Hepatocyte (in vitro differentiated cells): ENCODE results near the gene TPX2. TPM values are rescaled to one million over a fixed set of nuclear protein-coding genes. Genes with fewer than 3 reads are reported as not detected.

ENCODE experiments used
- DNase-seq: peaks from one replicate; pipeline ENCODE4 v3.0.0-alpha.2; 2016; ENCODE audit warnings: low spot score
- H2AFZ ChIP-seq: fragments of 200-600 bp; sonication (generic); 2 replicates; pipeline ENCODE4 v1.6.0; 2016; ENCODE audit warnings: antibody characterized with exemption, mild to moderate bottlenecking
- H3K27ac ChIP-seq: fragments of 200-600 bp; sonication (generic); 2 replicates; pipeline ENCODE4 v1.5.1; 2016; ENCODE audit warnings: mild to moderate bottlenecking
- H3K27me3 ChIP-seq: fragments of 200-600 bp; sonication (generic); 2 replicates; pipeline ENCODE4 v1.6.1; 2016
- H3K36me3 ChIP-seq: fragments of 200-600 bp; sonication (generic); replicated peaks from 2 replicates; pipeline ENCODE4 v1.5.1; 2016; ENCODE audit warnings: low read depth; ENCODE audit not compliant: insufficient read depth
- H3K4me1 ChIP-seq: fragments of 200-600 bp; sonication (generic); 2 replicates; pipeline ENCODE4 v1.5.1; 2016; ENCODE audit warnings: mild to moderate bottlenecking, moderate library complexity; ENCODE audit not compliant: insufficient read depth
- H3K4me2 ChIP-seq: fragments of 200-600 bp; sonication (generic); 2 replicates; pipeline ENCODE4 v1.6.0; 2016
- H3K4me3 ChIP-seq: fragments of 200-600 bp; sonication (generic); 2 replicates; pipeline ENCODE4 v1.5.1; 2016; ENCODE audit warnings: mild to moderate bottlenecking
- H3K79me2 ChIP-seq: fragments of 200-600 bp; sonication (generic); 2 replicates; pipeline ENCODE4 v1.6.0; 2017; ENCODE audit warnings: mild to moderate bottlenecking
- H3K9me2 ChIP-seq: fragments of 200-600 bp; sonication (generic); replicated peaks from 2 replicates; pipeline ENCODE4 v1.6.0; 2017; ENCODE audit warnings: mild to moderate bottlenecking; ENCODE audit not compliant: insufficient read depth
- H3K9me3 ChIP-seq: fragments of 200-600 bp; sonication (generic); 2 replicates; pipeline ENCODE4 v1.5.1; 2016; ENCODE audit warnings: low read depth, mild to moderate bottlenecking
- H4K20me1 ChIP-seq: fragments of 200-600 bp; sonication (generic); 2 replicates; pipeline ENCODE4 v1.6.0; 2016; ENCODE audit warnings: mild to moderate bottlenecking; ENCODE audit not compliant: insufficient read depth, poor library complexity, severe bottlenecking
- EZH2 ChIP-seq: fragments of 200-600 bp; sonication (generic); IDR thresholded peaks from 2 replicates; pipeline ENCODE4 v1.6.1; 2016; ENCODE audit warnings: antibody characterized with exemption, mild to moderate bottlenecking, borderline replicate concordance
- EZH2phosphoT487 ChIP-seq: fragments of 200-600 bp; sonication (generic); IDR thresholded peaks from one replicate; pipeline ENCODE4 v1.6.1; 2018; ENCODE audit warnings: antibody characterized with exemption, mild to moderate bottlenecking, low read depth, moderate library complexity; ENCODE audit not compliant: unreplicated experiment, severe bottlenecking
- WGBS: methylation state at CpG from one replicate; pipeline ENCODE4 v1.1.6; 2016; ENCODE audit warnings: low lambda C conversion rate; ENCODE audit errors: missing lambda C conversion rate; 5-methylcytosine and 5-hydroxymethylcytosine counted together
- polyA plus RNA-seq: library from polyadenylated mRNA; unstranded; fragments of >200 nt; fragmentation: Nextera tagmentation; extraction: Ambion mirVana; gene quantifications from 2 replicates; pipeline ENCODE4 v1.2.1, GENCODE V29; 2016
- total RNA-seq: library from RNA; depleted of rRNA; stranded (reverse); fragments of >200 nt; gene quantifications from 2 replicates; pipeline ENCODE4 v1.2.3, GENCODE V29; 2014
- TF ChIP-seq, protein P1 (sequence below): fragments of 200-600 bp; sonication (generic); IDR thresholded peaks from 2 replicates; pipeline ENCODE4 v1.5.1; 2016; ENCODE audit warnings: antibody characterized with exemption, mild to moderate bottlenecking; ENCODE audit not compliant: poor library complexity

TPX2 gene
- total and polyA plus RNA-seq, 2 experiments from 2014 or later: 16.3 to 23.9 TPM

DNA sequence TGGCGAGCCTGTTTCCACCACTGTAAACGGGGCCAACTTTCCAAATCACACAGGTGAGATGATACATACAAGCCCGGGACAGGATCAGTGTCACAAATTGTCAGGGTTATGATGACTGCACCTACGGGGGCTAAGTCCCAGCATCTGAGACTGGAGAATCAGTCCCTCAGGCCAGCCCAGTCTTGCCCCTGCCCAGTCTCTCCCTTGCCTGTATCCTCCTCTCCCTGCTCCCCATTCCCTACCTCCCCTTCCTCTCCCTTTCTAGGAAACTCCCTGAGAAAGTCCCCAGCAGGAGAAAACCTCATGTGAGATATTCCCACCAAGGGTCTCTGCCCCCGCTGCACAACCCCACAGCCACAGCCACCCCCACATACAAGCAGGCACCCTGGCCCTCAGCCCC, 104.8 kb downstream of the TPX2 start:
- TF ChIP-seq, protein P1, sequence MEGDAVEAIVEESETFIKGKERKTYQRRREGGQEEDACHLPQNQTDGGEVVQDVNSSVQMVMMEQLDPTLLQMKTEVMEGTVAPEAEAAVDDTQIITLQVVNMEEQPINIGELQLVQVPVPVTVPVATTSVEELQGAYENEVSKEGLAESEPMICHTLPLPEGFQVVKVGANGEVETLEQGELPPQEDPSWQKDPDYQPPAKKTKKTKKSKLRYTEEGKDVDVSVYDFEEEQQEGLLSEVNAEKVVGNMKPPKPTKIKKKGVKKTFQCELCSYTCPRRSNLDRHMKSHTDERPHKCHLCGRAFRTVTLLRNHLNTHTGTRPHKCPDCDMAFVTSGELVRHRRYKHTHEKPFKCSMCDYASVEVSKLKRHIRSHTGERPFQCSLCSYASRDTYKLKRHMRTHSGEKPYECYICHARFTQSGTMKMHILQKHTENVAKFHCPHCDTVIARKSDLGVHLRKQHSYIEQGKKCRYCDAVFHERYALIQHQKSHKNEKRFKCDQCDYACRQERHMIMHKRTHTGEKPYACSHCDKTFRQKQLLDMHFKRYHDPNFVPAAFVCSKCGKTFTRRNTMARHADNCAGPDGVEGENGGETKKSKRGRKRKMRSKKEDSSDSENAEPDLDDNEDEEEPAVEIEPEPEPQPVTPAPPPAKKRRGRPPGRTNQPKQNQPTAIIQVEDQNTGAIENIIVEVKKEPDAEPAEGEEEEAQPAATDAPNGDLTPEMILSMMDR: no peak
- no peak for TF ChIP-seq EZH2phosphoT487
- TF ChIP-seq EZH2: no peak
- H3K9me2 ChIP-seq: no peaks in the 10 kb centered on the region
- no peak overlapping the region for H3K4me3 ChIP-seq
- no peaks in the 10 kb centered on the region for H4K20me1 ChIP-seq
- 95% methylated on average over 5 of the region's 5 CpGs for WGBS
- H3K9me3 ChIP-seq: no peaks in the 10 kb centered on the region
- H3K4me2 ChIP-seq: no peak overlapping the region
- no peaks in the 10 kb centered on the region for H3K36me3 ChIP-seq
- no peak overlapping the region for H3K27ac ChIP-seq
- H3K79me2 ChIP-seq: no peaks in the 10 kb centered on the region
- H2AFZ ChIP-seq: no peak overlapping the region
- no peak for DNase-seq
- peaks cover 34% of the 10 kb centered on the region for H3K4me1 ChIP-seq
- H3K27me3 ChIP-seq: peaks cover 15% of the 10 kb centered on the region

DNA sequence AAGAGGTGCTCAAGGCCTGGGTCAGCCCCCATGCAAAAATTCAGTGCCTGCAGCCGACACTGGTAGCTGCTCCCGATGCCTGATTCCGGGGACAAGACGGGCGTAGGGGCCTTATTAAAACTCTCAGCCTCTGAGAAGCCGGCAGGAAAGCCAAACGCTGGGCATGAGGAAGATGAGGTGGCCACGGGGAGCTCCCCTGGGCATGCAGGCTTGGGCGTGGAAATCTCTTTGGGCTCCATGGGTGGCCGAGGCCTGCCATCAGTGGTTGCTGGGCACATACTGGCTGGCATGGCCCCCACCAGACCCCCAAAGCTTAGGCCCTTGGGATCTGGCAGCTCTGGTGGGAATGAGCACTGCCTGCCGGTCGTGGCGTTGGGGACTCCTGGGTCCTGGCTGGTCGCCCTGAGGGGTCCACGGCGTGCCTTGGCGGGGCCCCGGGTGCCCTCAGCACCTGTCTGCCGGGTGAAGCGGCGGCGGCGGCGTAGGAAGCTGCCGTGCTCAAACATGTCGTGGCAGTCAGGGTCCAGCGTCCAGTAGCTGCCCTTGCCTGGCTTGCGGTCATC, 105.7 kb downstream of the TPX2 start:
- no peaks in the 10 kb centered on the region for H3K9me3 ChIP-seq
- H3K4me3 ChIP-seq: no peak overlapping the region
- WGBS: 94% methylated on average over 28 of the region's 28 CpGs
- no peaks in the 10 kb centered on the region for H3K36me3 ChIP-seq
- DNase-seq: no peak
- no peak overlapping the region for H3K27ac ChIP-seq
- TF ChIP-seq, protein P1: no peak
- TF ChIP-seq EZH2 (no peak), EZH2phosphoT487 (no peak)
- peaks cover 25% of the 10 kb centered on the region for H3K27me3 ChIP-seq
- H3K4me2 ChIP-seq: no peak overlapping the region
- no peaks in the 10 kb centered on the region for H3K79me2 ChIP-seq
- H4K20me1 ChIP-seq: no peaks in the 10 kb centered on the region
- H3K4me1 ChIP-seq: peaks cover 34% of the 10 kb centered on the region
- no peaks in the 10 kb centered on the region for H3K9me2 ChIP-seq
- no peak overlapping the region for H2AFZ ChIP-seq

DNA sequence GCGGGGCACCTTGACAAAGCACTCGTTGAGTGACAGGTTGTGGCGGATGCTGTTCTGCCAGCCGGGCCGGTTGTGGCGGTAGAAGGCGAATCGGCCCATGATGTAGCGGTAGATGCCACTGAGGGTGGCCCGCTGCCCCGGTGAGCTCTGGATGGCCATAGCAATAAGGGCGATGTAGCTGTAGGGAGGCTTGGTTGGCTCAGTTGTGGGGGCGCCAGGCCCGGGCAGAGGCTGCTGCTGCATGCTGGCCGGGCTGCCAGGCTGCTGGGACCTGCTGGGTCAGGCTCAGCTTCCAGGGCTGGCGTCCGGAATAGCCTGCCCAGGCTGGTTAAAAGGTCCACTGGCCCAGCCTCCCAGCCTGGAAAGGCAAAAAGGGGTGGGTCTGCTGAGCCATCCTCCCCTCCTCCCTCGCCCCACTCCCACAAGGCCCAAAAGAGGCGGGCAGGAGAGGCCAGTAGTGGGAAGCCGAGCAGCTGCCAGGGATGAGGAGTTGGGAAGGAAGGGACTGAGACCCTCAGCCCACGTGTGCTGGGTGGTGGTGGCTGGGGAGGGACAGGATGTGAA, 106.3 kb downstream of the TPX2 start, which contains the start of gene FOXS1:
TSS of gene FOXS1 (minus strand) at position 305 of the 564 bp plus-strand sequence. CDS start at position 243, 62 bp downstream.
- Histone ChIP-seq H3K4me2 (no peak within 1 kb of the TSS), H3K27me3 (peaks cover 30% of the 10 kb centered on the region), H3K4me1 (peaks cover 34% of the 10 kb centered on the region), H3K4me3 (no peak within 1 kb of the TSS), H3K79me2 (no peaks in the 10 kb centered on the region), H3K9me3 (no peaks in the 10 kb centered on the region), H3K27ac (no peak within 1 kb of the TSS), H3K9me2 (no peaks in the 10 kb centered on the region), H2AFZ (no peak within 1 kb of the TSS), H3K36me3 (no peaks in the 10 kb centered on the region), H4K20me1 (no peaks in the 10 kb centered on the region)
- 73% methylated on average over 21 of the region's 21 CpGs for WGBS
- DNase-seq: no peak
- TF ChIP-seq EZH2 (no peak), EZH2phosphoT487 (no peak)
- TF ChIP-seq, protein P1: no peak
